Lung (tissue), 12 donors: ENCODE data around the gene SCN5A. TPM values are rescaled to one million over a fixed set of nuclear protein-coding genes. Genes with fewer than 3 reads are reported as not detected.

ENCODE experiments used
- ATAC-seq: fragments of 200-7000 bp; cut with Tn5 transposase; one replicate; pipeline ENCODE4 v1.9.1; 2020; ENCODE audit warnings: moderate number of reproducible peaks; ENCODE audit not compliant: insufficient read depth, low FRiP score
- DNase-seq, 3 donors: peaks; one replicate each; pipeline ENCODE4 v3.0.0-alpha.2; 2013 to 2017
- H3K27ac ChIP-seq, 2 donors: one replicate each; pipeline ENCODE4 v1.5.1; 2013; ENCODE audit warnings: mild to moderate bottlenecking in 2 of 2, moderate library complexity in 2 of 2, control low read depth in 1 of 2, inconsistent platforms in 1 of 2, low read depth in 1 of 2, low read length in 1 of 2
- H3K27me3 ChIP-seq, 3 donors: one replicate each; pipeline ENCODE4 v1.5.1; 2013; ENCODE audit warnings: low read length in 2 of 3; ENCODE audit not compliant: control insufficient read depth in 3 of 3, insufficient read depth in 3 of 3
- H3K36me3 ChIP-seq, 4 donors: one replicate each; pipeline ENCODE4 v1.5.1; 2013; ENCODE audit warnings: low read length in 4 of 4, mild to moderate bottlenecking in 1 of 4, moderate library complexity in 1 of 4; ENCODE audit not compliant: control insufficient read depth in 4 of 4, insufficient read depth in 4 of 4
- H3K4me1 ChIP-seq, 5 donors: one replicate each; pipeline ENCODE4 v1.5.1; 2013; ENCODE audit warnings: low read length in 5 of 5, mild to moderate bottlenecking in 2 of 5, moderate library complexity in 1 of 5; ENCODE audit not compliant: control insufficient read depth in 5 of 5, insufficient read depth in 5 of 5
- H3K4me3 ChIP-seq: one replicate; pipeline ENCODE4 v1.5.1; 2013; ENCODE audit warnings: mild to moderate bottlenecking, control low read depth, moderate library complexity
- H3K9ac ChIP-seq, 2 donors: one replicate each; pipeline ENCODE4 v1.5.1; 2013; ENCODE audit warnings: low read length in 2 of 2, control low read depth in 1 of 2; ENCODE audit not compliant: insufficient read depth in 1 of 2
- H3K9me3 ChIP-seq, 4 donors: one replicate each; pipeline ENCODE4 v1.5.1; 2013; ENCODE audit warnings: low read length in 3 of 4, mild to moderate bottlenecking in 1 of 4, moderate library complexity in 1 of 4; ENCODE audit not compliant: control insufficient read depth in 4 of 4, insufficient read depth in 3 of 4
- WGBS, 2 donors: extraction: QIAGEN DNeasy Blood & Tissue Kit; methylation state at CpG; one replicate each; pipeline ENCODE4 v1.1.7; 2013; 5-methylcytosine and 5-hydroxymethylcytosine counted together
- polyA plus RNA-seq, 2 donors: library from polyadenylated mRNA; stranded (reverse); fragments of 200-250 nt; gene quantifications; one replicate each; pipeline ENCODE4 v1.2.1, GENCODE V29; 2013
- total RNA-seq, 2 donors: library from RNA; depleted of rRNA in 1 of 2; stranded (reverse); fragments of >200 nt in 1 of 2; gene quantifications; one replicate each; pipeline ENCODE4 v1.2.1, GENCODE V29; 2014 to 2021
- TF ChIP-seq, protein P1 (sequence below): IDR thresholded peaks from 2 replicates; pipeline ENCODE4 v1.5.1; 2012; ENCODE audit warnings: mild to moderate bottlenecking; ENCODE audit errors: control extremely low read depth, extremely low read depth
- donor health status: control.
- donor health status: control.
- donor health status: Bipolar disorder and iron deficiency.
- donor health status: healthy.
- donor health status: DM: yes; HTN: yes; CAD: no.

Gene SCN5A
- total and polyA plus RNA-seq, 4 donors: 0.02 to 2.5 (median 0.37) TPM

DNA sequence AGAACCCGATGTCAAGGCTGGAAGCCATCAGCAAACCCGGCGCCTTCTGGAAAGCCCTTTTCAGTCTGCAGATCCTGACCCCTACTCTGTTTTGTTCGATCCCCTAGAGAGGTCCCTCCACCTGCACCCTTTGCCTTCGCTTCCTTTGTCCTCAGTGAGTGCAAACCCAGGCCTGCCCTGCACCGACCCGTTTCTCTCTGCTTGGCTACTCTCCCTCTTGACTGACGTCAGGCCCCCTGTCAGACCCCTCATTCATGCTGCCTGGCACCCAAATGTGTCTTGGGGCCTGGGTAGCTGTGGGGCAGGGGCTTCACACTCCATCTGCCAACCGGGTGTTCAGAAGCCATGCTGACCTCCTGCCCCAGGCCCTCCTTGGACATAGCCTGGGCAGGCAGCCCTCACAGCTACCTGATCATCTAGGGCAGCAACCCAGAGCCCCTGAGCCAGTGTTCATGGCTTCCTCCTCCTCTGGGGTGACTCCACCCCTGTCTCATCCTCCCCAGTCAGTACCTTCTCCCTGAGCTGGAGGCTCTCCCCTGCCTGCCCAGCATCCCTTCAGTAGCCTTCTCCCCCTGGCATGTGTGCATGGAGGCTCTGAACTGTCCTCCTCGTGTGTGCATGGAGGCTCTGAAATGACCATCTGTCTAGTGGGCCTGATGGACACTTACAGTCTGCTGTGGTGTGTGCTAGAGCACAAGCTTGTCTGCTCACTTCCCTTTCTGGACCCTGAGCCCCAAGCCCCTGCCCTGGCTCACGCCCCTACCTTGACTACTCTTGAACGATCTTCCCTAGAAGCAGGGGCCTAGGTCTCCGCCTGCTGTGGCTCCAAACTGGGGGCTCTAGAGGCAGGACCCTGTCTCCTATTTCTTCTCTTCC, 83.9 kb downstream of the SCN5A start:
- Histone ChIP-seq H3K27ac (no peak overlapping the region), H3K9ac (no peak overlapping the region), H3K9me3 (no peaks in the 10 kb centered on the region), H3K4me1 (no peaks in the 10 kb centered on the region), H3K27me3 (no peaks in the 10 kb centered on the region), H3K4me3 (no peak overlapping the region), H3K36me3 (no peaks in the 10 kb centered on the region)
- TF ChIP-seq, protein P1, sequence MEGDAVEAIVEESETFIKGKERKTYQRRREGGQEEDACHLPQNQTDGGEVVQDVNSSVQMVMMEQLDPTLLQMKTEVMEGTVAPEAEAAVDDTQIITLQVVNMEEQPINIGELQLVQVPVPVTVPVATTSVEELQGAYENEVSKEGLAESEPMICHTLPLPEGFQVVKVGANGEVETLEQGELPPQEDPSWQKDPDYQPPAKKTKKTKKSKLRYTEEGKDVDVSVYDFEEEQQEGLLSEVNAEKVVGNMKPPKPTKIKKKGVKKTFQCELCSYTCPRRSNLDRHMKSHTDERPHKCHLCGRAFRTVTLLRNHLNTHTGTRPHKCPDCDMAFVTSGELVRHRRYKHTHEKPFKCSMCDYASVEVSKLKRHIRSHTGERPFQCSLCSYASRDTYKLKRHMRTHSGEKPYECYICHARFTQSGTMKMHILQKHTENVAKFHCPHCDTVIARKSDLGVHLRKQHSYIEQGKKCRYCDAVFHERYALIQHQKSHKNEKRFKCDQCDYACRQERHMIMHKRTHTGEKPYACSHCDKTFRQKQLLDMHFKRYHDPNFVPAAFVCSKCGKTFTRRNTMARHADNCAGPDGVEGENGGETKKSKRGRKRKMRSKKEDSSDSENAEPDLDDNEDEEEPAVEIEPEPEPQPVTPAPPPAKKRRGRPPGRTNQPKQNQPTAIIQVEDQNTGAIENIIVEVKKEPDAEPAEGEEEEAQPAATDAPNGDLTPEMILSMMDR: no peak
- WGBS, 2 donors: 90 to 96% methylated on average over 13 of the region's 13 CpGs
- no peak for DNase-seq
- ATAC-seq: no peak

DNA sequence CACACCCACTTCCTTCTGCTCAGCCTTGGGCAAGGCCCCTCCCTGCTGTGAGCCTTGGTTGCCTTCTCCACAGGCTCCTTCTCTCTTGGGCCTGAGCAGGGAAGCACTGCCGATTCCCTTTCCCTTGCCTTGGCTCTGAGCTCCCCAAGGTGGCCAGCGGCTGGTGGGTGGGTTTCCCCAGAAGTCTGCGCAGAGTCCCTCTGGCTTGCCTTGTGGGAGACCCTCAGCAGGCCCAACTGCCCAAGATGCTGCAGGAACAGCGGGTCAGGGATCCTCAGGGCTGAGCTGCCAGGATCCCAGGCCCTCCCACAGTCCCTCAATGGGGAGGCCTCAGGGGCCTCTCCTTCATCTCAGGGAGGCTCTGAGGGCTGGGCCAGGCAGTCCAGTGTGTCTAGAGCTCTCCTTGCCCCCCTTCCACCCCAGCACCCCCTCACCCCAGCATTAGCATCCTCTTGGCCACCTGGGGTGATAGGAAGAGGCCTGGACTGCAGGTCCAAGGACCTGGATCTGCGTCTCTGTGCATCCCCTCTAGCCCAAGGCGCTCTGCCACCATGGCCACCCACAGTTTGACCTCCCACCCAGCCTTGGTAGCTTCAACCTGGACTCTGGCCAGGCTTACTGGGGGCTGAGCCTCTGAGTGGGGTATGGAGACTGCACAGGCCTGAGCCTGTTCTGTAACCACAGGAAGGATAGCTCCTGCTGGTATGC, 84.7 kb downstream of the SCN5A start:
- Histone ChIP-seq H3K36me3 (no peaks in the 10 kb centered on the region), H3K27ac (no peak overlapping the region), H3K4me1 (no peaks in the 10 kb centered on the region), H3K9me3 (no peaks in the 10 kb centered on the region), H3K9ac (no peak overlapping the region), H3K4me3 (no peak overlapping the region), H3K27me3 (no peaks in the 10 kb centered on the region)
- DNase-seq: no peak
- no peak for ATAC-seq
- TF ChIP-seq, protein P1: no peak
- WGBS, 2 donors: 93 to 98% methylated on average over 6 of the region's 6 CpGs

DNA sequence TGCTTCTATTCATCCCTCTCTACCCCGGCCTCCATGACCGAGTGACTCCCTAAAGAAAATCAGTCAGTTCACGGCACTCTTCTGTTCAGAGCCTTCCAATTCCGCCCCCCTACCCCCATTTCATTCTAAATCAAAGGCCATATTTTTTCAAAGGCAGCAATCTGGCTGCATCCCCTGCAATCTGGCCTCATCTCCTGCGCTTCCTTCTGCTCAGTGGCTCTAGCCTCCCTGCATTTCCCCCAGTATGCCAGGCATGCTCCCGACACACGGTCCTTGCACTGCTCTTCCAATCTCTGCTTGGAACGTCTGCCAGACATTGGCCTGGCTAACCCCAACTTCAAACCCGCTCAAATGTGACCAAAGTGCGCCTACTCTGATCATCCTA, 85.6 kb downstream of the SCN5A start:
- WGBS, 2 donors: 90 to 94% methylated on average over 10 of the region's 10 CpGs
- Histone ChIP-seq H3K4me3 (no peak overlapping the region), H3K9me3 (no peaks in the 10 kb centered on the region), H3K36me3 (no peaks in the 10 kb centered on the region), H3K9ac (no peak overlapping the region), H3K4me1 (no peaks in the 10 kb centered on the region), H3K27ac (no peak overlapping the region), H3K27me3 (no peaks in the 10 kb centered on the region)
- TF ChIP-seq, protein P1: no peak
- ATAC-seq (no peak), DNase-seq (no peak)
